B cell (primary cell): Measurements from ENCODE around the gene DENND2A.

Experiments
- EZH2 ChIP-seq: IDR thresholded peaks from 2 replicates; pipeline ENCODE4 v1.6.1; 2012; ENCODE audit warnings: borderline replicate concordance, low read depth, mild to moderate bottlenecking, moderate library complexity, low read length; ENCODE audit not compliant: insufficient read depth, poor library complexity, severe bottlenecking
- TF ChIP-seq, protein P1 (sequence below): fragments of 200-600 bp; IDR thresholded peaks from one replicate; pipeline ENCODE4 v1.8.0; 2022; ENCODE audit warnings: antibody characterized with exemption, mild to moderate bottlenecking

DNA sequence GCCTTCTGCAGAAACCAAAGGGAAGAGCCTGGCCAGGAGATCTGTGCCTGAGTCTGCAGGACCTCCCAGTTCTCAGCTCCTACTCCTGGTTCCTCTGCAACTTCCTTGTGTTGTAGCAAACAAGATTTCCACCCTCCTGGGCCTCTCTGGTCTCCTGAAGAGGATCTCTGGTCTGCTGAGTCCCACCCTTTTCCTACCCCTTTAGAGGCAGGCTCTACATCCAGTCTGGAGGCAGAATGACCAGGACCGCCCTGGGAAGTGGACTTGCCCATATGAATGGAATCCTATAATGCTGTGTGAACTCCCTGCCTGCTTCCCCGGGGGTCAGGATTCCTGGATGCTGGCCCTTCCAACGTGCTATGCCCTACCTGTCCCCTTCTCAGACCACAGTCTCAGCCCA lies 3.2 kb downstream of the DENND2A start:
- TF ChIP-seq, protein P1, sequence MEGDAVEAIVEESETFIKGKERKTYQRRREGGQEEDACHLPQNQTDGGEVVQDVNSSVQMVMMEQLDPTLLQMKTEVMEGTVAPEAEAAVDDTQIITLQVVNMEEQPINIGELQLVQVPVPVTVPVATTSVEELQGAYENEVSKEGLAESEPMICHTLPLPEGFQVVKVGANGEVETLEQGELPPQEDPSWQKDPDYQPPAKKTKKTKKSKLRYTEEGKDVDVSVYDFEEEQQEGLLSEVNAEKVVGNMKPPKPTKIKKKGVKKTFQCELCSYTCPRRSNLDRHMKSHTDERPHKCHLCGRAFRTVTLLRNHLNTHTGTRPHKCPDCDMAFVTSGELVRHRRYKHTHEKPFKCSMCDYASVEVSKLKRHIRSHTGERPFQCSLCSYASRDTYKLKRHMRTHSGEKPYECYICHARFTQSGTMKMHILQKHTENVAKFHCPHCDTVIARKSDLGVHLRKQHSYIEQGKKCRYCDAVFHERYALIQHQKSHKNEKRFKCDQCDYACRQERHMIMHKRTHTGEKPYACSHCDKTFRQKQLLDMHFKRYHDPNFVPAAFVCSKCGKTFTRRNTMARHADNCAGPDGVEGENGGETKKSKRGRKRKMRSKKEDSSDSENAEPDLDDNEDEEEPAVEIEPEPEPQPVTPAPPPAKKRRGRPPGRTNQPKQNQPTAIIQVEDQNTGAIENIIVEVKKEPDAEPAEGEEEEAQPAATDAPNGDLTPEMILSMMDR = no peak
- no peak for TF ChIP-seq EZH2
